HG03039 (cell line): ENCODE results near the gene ADAMTS12.
A peak's percentile ranks its signal among the peaks of the same experiment; 100 is the strongest.
"Not testable (repeated sequence)": the region's sequence is repeated elsewhere in the genome, so short reads cannot be mapped to it uniquely, and the experiment has no call there.

Source experiments
- ATAC-seq: cut with Tn5 transposase; IDR thresholded peaks from one replicate; pipeline ENCODE4 v1.9.1; 2021; ENCODE audit warnings: mild to moderate bottlenecking, moderate library complexity; ENCODE audit not compliant: unreplicated experiment

ADAMTS12 gene

GRCh38 chr5:33914844-33915243 lies 23.1 kb upstream of the ADAMTS12 start:
- not testable (repeated sequence) for ATAC-seq

DNA sequence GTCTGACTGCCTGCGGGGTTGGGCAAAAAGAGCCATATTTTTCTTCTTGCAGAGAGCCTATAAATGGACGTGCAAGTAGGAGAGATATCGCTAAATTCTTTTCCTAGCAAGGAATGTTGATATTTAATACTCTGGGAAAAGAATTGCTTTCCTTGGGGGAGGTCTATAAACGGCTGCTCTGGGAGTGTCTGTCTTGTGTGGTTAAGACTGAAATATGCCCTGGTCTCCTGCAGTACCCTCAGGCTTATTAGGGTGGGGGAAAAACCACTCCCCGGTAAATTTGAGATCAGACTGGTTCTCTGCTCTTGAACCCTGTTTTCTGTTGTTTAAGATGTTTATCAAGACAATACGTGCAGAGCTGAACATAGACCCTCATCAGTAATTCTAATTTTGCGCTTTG lies 14.5 kb upstream of the ADAMTS12 start:
- ATAC-seq, result not testable (repeated sequence)

- ATAC-seq, result no peak
Measured at GRCh38 chr5:33905381-33905780, 13.6 kb upstream of the ADAMTS12 start.

DNA sequence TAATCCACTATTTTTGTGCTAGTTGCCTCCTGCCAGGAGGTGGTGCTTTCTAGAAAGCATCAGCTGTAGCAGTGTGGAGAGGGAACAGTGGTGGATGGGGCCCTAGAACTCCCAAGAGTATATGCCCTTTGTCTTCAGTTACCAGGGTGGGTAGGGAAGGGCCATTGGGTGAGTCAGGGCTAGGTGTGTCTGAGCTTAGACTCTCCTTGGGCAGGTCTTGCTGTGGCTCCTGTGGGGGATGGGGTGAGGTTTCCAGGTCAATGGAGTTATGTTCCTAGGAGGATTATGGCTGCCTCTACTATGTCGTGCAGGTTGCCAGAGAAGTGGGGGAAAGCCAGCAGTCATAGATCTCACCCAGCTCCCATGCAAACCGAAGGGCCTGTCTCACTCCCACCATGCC lies 11.3 kb upstream of the ADAMTS12 start:
- ATAC-seq, result no peak

DNA sequence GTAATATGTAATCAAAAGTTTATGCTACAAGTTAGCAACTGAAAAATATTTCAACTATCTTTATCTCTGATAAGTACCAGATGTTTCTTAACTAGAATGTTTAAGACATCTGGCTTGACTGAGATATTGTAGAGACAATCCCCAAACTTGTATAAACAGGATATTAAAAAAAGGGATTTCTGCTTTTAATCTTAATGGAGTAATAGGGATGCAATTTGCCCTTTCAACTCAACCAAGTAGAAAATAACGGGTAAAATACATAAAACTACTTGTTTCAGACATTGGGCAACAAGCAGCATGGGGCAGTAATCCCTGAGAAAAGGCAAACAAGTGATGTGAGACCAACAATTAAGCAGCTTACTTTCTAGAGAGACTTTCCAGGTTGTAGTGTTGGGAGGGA lies 9.4 kb upstream of the ADAMTS12 start:
- ATAC-seq, result no peak

DNA sequence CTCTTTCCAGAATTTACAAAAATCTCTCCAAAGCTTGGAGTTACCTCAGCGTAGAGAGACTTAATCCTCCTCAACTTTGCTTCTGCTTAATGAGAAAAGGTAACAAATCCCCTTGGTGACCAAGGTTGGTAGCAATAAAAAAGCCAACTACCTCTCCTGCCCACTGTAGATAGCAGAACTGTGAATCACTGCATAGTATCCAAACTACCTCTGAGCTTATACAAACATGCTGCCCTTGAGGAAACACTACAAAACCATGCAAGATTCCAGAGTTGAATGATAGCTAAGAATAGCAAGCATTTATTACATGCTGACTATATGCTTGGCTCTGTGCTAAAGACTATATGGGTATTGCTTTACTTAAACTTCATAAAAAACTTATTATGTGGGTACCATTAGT lies 2.8 kb upstream of the ADAMTS12 start:
- no peak for ATAC-seq

GRCh38 chr5:33892620-33893137 lies 889 bp upstream of the ADAMTS12 start:
- ATAC-seq, result no peak

DNA sequence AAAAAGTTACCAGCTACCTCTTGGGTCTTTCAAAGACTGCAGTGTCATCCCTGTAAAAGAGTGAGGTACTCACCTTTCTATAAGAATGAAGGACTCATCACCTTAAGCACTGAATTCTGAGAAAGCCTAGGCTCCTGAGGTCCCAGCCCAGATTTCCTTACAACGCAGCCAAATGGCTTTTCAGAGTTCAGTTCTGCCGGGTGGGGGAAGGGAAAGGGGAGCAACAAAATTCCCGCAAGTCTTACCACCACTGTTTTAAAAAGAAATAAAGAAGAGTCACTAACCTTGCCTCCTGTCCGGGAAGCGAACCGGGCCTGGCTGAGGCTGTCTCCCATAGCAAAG lies 373 bp downstream of the ADAMTS12 start:
- ATAC-seq, result no peak

GRCh38 chr5:33890131-33891032 lies 1.4 kb downstream of the ADAMTS12 start:
- no peak for ATAC-seq

DNA sequence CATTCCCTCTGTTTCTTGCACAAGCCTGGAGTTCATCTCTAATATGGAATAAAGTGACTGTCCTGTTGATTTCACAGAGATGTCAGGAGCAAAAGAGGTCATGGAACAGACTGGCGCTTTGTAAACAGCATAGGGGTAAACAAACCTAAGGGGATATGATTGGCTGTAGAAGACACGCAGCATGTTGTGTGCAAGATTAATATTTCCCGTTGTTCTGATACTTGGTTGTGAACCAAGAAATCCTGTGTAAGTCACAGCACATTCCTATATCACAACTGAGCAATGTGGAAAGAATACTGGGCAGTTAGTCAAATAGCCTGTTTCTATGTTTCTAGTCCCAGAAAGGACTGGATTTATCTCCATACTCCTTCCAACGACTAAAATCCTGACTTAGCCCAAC lies 3.2 kb downstream of the ADAMTS12 start:
- ATAC-seq, result no peak

GRCh38 chr5:33887268-33887667 lies 4.5 kb downstream of the ADAMTS12 start:
- no peak for ATAC-seq

GRCh38 chr5:33886283-33886682 lies 5.5 kb downstream of the ADAMTS12 start:
- no peak for ATAC-seq

GRCh38 chr5:33885679-33886078 lies 6.1 kb downstream of the ADAMTS12 start:
- ATAC-seq, result no peak

GRCh38 chr5:33883482-33883881 lies 8.3 kb downstream of the ADAMTS12 start:
- ATAC-seq, result no peak

DNA sequence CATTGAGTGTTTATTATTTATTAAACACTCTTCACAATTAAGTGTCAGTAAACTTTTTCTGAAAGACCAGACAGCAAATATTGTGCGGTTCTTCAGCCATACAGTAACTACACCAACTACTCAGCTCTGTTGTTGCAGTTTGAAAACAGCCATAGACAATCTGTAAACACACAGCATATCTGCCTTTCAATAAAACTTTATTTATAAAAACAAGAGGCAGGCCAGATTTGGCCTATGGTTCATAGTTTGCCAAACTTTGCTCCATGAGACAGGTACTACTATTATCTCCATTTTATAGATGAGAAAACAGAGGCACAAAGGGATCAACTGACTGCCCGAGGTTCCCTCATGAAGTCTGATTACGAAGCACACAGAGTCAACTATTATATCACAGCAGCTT lies 11.5 kb downstream of the ADAMTS12 start:
- no peak for ATAC-seq

- no peak for ATAC-seq
Measured at GRCh38 chr5:33877449-33877848, 14.3 kb downstream of the ADAMTS12 start.

DNA sequence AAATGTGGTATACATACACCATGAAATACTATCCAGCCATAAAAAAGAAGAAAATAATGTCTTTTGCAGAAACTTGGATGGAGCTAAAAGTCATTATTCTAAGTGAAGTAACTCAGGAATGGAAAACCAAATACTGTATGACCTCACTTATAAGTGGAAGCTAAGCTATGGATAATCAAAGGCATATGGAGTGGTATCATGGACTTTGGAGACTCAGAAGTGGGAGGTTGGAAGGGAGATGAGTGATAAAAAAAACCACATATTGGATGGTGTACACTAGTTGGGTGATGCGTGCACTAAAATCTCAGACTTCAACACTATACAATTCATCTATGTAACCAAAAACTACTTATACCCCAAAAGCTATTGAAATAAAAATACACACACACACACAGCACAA lies 24.5 kb downstream of the ADAMTS12 start:
- ATAC-seq, result no peak

GRCh38 chr5:33859177-33859576 lies 32.6 kb downstream of the ADAMTS12 start:
- ATAC-seq, result not testable (repeated sequence)

- ATAC-seq, result peak; percentile 52
Measured at GRCh38 chr5:33857037-33857436, 34.8 kb downstream of the ADAMTS12 start.

DNA sequence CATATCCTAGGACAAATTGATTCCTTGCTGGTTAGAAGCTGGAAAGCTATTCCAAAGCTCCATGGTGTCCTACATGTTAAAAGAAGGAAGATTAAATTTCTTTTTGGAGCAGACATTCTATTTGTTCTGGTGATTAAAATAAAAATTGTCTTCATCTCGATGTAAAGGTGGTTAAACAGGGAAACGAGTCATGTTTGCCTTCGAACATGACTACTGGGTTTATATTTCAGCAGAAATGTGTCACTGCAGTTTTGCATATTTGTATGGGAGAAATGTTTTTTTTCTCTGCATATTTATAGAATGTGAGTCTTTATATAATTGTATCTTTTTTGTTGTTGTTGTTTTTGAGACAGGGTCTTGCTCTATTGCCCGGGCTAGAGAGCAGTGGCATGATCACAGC lies 36.4 kb downstream of the ADAMTS12 start:
- ATAC-seq, result no peak

GRCh38 chr5:33854733-33855151 lies 37.0 kb downstream of the ADAMTS12 start:
- no peak for ATAC-seq

DNA sequence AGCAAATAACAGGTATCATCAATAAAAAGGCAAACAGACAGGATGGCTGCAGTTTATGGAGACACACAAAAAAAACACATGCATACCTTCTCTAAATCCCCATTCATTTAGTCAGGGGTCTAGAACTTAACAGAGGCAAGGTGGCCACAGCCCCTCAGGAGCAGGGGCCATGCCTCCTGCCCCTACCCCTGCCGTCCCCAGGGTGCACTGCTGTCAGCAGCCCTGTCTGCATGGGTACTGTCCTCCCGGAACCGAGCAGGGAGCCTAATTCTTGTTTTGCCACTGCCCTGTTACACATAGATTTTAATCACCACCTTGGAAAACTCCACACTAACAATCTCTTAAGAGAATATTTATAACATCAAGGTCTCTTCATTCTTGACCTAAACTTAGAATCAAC lies 39.0 kb downstream of the ADAMTS12 start:
- no peak for ATAC-seq

- ATAC-seq, result no peak
Measured at GRCh38 chr5:33852319-33852718, 39.5 kb downstream of the ADAMTS12 start.
